ENCODE data around the gene PPARG. TPM values are rescaled to one million over a fixed set of nuclear protein-coding genes. Genes with fewer than 3 reads are reported as not detected.
"Not testable (repeated sequence)": the region's sequence is repeated elsewhere in the genome, so short reads cannot be mapped to it uniquely, and the experiment has no call there.

The PPARG gene
- total and polyA plus RNA-seq, 9 donors = 2.0 to 7.5 (median 3.5) TPM

- 67% methylated on average over 1 of the region's 4 CpGs for WGBS (ENCODE audit: insufficient coverage)
- not testable (repeated sequence) for H3K36me3 ChIP-seq (ENCODE audit: control insufficient read depth, insufficient read depth, low read length); DNase-seq; H3K4me1 ChIP-seq (ENCODE audit: control insufficient read depth, insufficient read depth, low read length); H3K4me3 ChIP-seq (ENCODE audit: low read length); H3K9me3 ChIP-seq (replicated peaks; ENCODE audit: control insufficient read depth, low read depth, low read length); H3K27ac ChIP-seq (ENCODE audit: low read length)
- H3K27me3 ChIP-seq (ENCODE audit: control insufficient read depth, insufficient read depth, low read length) = peaks cover 34% of the 10 kb centered on the region
Observed at GRCh38 chr3:12448404-12449202, 159.7 kb downstream of the PPARG start.

GRCh38 chr3:12449889-12450682 lies 161.2 kb downstream of the PPARG start:
- no peak for DNase-seq
- Histone ChIP-seq H3K4me1 (ENCODE audit: control insufficient read depth, insufficient read depth, low read length) (no peaks in the 10 kb centered on the region), H3K4me3 (ENCODE audit: low read length) (no peak overlapping the region), H3K27me3 (ENCODE audit: control insufficient read depth, insufficient read depth, low read length) (peaks cover 20% of the 10 kb centered on the region), H3K9me3 (replicated peaks; ENCODE audit: control insufficient read depth, low read depth, low read length) (no peaks in the 10 kb centered on the region), H3K27ac (ENCODE audit: low read length) (no peak overlapping the region), H3K36me3 (ENCODE audit: control insufficient read depth, insufficient read depth, low read length) (no peaks in the 10 kb centered on the region)
- WGBS (ENCODE audit: insufficient coverage) = 77% methylated on average over 5 of the region's 8 CpGs

- DNase-seq = no peak
- Histone ChIP-seq H3K27ac (ENCODE audit: low read length) (no peak overlapping the region), H3K9me3 (replicated peaks; ENCODE audit: control insufficient read depth, low read depth, low read length) (no peaks in the 10 kb centered on the region), H3K36me3 (ENCODE audit: control insufficient read depth, insufficient read depth, low read length) (no peaks in the 10 kb centered on the region), H3K4me3 (ENCODE audit: low read length) (no peak overlapping the region), H3K4me1 (ENCODE audit: control insufficient read depth, insufficient read depth, low read length) (no peaks in the 10 kb centered on the region), H3K27me3 (ENCODE audit: control insufficient read depth, insufficient read depth, low read length) (peaks cover 9% of the 10 kb centered on the region)
- 71% methylated on average over 1 of the region's 5 CpGs for WGBS (ENCODE audit: insufficient coverage)
Observed at GRCh38 chr3:12451481-12451880, 162.6 kb downstream of the PPARG start.

- Histone ChIP-seq H3K27ac (ENCODE audit: low read length) (no peak overlapping the region), H3K4me3 (ENCODE audit: low read length) (no peak overlapping the region), H3K27me3 (ENCODE audit: control insufficient read depth, insufficient read depth, low read length) (peaks cover 6% of the 10 kb centered on the region), H3K9me3 (replicated peaks; ENCODE audit: control insufficient read depth, low read depth, low read length) (no peaks in the 10 kb centered on the region), H3K4me1 (ENCODE audit: control insufficient read depth, insufficient read depth, low read length) (no peaks in the 10 kb centered on the region), H3K36me3 (ENCODE audit: control insufficient read depth, insufficient read depth, low read length) (no peaks in the 10 kb centered on the region)
- no peak for DNase-seq
- WGBS (ENCODE audit: insufficient coverage) = 93% methylated on average over 1 of the region's 1 CpG
Observed at GRCh38 chr3:12451960-12452359, 163.1 kb downstream of the PPARG start.

- Histone ChIP-seq H3K4me3 (ENCODE audit: low read length) (no peak overlapping the region), H3K9me3 (replicated peaks; ENCODE audit: control insufficient read depth, low read depth, low read length) (no peaks in the 10 kb centered on the region), H3K36me3 (ENCODE audit: control insufficient read depth, insufficient read depth, low read length) (no peaks in the 10 kb centered on the region), H3K27ac (ENCODE audit: low read length) (no peak overlapping the region), H3K27me3 (ENCODE audit: control insufficient read depth, insufficient read depth, low read length) (peaks cover 2% of the 10 kb centered on the region), H3K4me1 (ENCODE audit: control insufficient read depth, insufficient read depth, low read length) (no peaks in the 10 kb centered on the region)
- DNase-seq = no peak
- WGBS (ENCODE audit: insufficient coverage) = 95% methylated on average over 9 of the region's 12 CpGs
Observed at GRCh38 chr3:12452361-12453330, 163.8 kb downstream of the PPARG start.

- WGBS (ENCODE audit: insufficient coverage) = no CpG with 5 or more reads among the region's 6 CpGs
- no peak overlapping the region for H3K4me3 ChIP-seq (ENCODE audit: low read length)
- H3K27me3 ChIP-seq (ENCODE audit: control insufficient read depth, insufficient read depth, low read length) = no peaks in the 10 kb centered on the region
- H3K27ac ChIP-seq (ENCODE audit: low read length) = no peak overlapping the region
- no peaks in the 10 kb centered on the region for H3K9me3 ChIP-seq (replicated peaks; ENCODE audit: control insufficient read depth, low read depth, low read length)
- no peaks in the 10 kb centered on the region for H3K4me1 ChIP-seq (ENCODE audit: control insufficient read depth, insufficient read depth, low read length)
- no peaks in the 10 kb centered on the region for H3K36me3 ChIP-seq (ENCODE audit: control insufficient read depth, insufficient read depth, low read length)
- DNase-seq = no peak
Observed at GRCh38 chr3:12454076-12454815, 165.4 kb downstream of the PPARG start.

GRCh38 chr3:12454816-12455121 lies 165.9 kb downstream of the PPARG start:
- Histone ChIP-seq H3K4me3 (ENCODE audit: low read length) (no peak overlapping the region), H3K4me1 (ENCODE audit: control insufficient read depth, insufficient read depth, low read length) (no peaks in the 10 kb centered on the region), H3K27me3 (ENCODE audit: control insufficient read depth, insufficient read depth, low read length) (no peaks in the 10 kb centered on the region), H3K27ac (ENCODE audit: low read length) (no peak overlapping the region), H3K9me3 (replicated peaks; ENCODE audit: control insufficient read depth, low read depth, low read length) (no peaks in the 10 kb centered on the region), H3K36me3 (ENCODE audit: control insufficient read depth, insufficient read depth, low read length) (no peaks in the 10 kb centered on the region)
- no CpG with 5 or more reads among the region's 2 CpGs for WGBS (ENCODE audit: insufficient coverage)
- DNase-seq = no peak

- WGBS (ENCODE audit: insufficient coverage) = 80% methylated on average over 6 of the region's 7 CpGs
- DNase-seq = no peak
- no peak overlapping the region for H3K4me3 ChIP-seq (ENCODE audit: low read length)
Observed at GRCh38 chr3:12455740-12456139, 166.9 kb downstream of the PPARG start.

GRCh38 chr3:12456441-12456840 lies 167.6 kb downstream of the PPARG start:
- Histone ChIP-seq H3K4me3 (ENCODE audit: low read length) (no peak overlapping the region), H3K9me3 (replicated peaks; ENCODE audit: control insufficient read depth, low read depth, low read length) (no peaks in the 10 kb centered on the region), H3K27me3 (ENCODE audit: control insufficient read depth, insufficient read depth, low read length) (no peaks in the 10 kb centered on the region), H3K27ac (ENCODE audit: low read length) (no peak overlapping the region), H3K4me1 (ENCODE audit: control insufficient read depth, insufficient read depth, low read length) (no peaks in the 10 kb centered on the region), H3K36me3 (ENCODE audit: control insufficient read depth, insufficient read depth, low read length) (no peaks in the 10 kb centered on the region)
- no peak for DNase-seq
- WGBS (ENCODE audit: insufficient coverage) = 77% methylated on average over 2 of the region's 3 CpGs

More at GRCh38 chr3:12455740-12456139, 166.9 kb downstream of the PPARG start:
- H3K9me3 ChIP-seq (replicated peaks; ENCODE audit: control insufficient read depth, low read depth, low read length) = no peaks in the 10 kb centered on the region
- no peak overlapping the region for H3K27ac ChIP-seq (ENCODE audit: low read length)
- H3K27me3 ChIP-seq (ENCODE audit: control insufficient read depth, insufficient read depth, low read length) = no peaks in the 10 kb centered on the region
- H3K36me3 ChIP-seq (ENCODE audit: control insufficient read depth, insufficient read depth, low read length) = no peaks in the 10 kb centered on the region
- H3K4me1 ChIP-seq (ENCODE audit: control insufficient read depth, insufficient read depth, low read length) = no peaks in the 10 kb centered on the region
